GM12878 (cell line): Measurements from ENCODE around the gene CCDC159. TPM values are rescaled to one million over a fixed set of nuclear protein-coding genes. Genes with fewer than 3 reads are reported as not detected.
A peak's percentile ranks its signal among the peaks of the same experiment; 100 is the strongest.

Experiments
- ESRRA ChIP-seq: IDR thresholded peaks from 2 replicates; pipeline ENCODE4 v1.6.1; 2012; ENCODE audit warnings: mild to moderate bottlenecking, low read length, improper control_type of control experiment
- HDAC2 ChIP-seq: fragments of 200-600 bp; sonication (generic); IDR thresholded peaks from 2 replicates; pipeline ENCODE4 v1.6.1; 2017
- IKZF1 ChIP-seq: fragments of 450-650 bp; conservative IDR thresholded peaks from 2 replicates; pipeline ENCODE4 v1.6.1; 2017; ENCODE audit warnings: antibody characterized with exemption, mild to moderate bottlenecking
- MYB ChIP-seq: fragments of 150-350 bp; IDR thresholded peaks from 2 replicates; pipeline ENCODE4 v1.6.1; 2014; ENCODE audit warnings: mild to moderate bottlenecking, low read depth, low read length, borderline replicate concordance
- NBN ChIP-seq: fragments of 450-650 bp; IDR thresholded peaks from 2 replicates; pipeline ENCODE4 v1.6.1; 2016
- NR2F1 ChIP-seq: fragments of 450-650 bp; conservative IDR thresholded peaks from 2 replicates; pipeline ENCODE4 v1.6.1; 2017; ENCODE audit warnings: mild to moderate bottlenecking
- RUNX3 ChIP-seq: IDR thresholded peaks from 2 replicates; pipeline ENCODE4 v1.6.1; 2012; ENCODE audit warnings: low read length, inconsistent platforms
- SREBF2 ChIP-seq: IDR thresholded peaks from 2 replicates; pipeline ENCODE4 v1.6.1; 2012; ENCODE audit warnings: mild to moderate bottlenecking, low read length
- TBL1XR1 ChIP-seq: IDR thresholded peaks from 2 replicates; pipeline ENCODE4 v1.6.1; 2012; ENCODE audit warnings: low read depth, low read length, improper control_type of control experiment
- YY1 ChIP-seq: IDR thresholded peaks from 2 replicates; pipeline ENCODE4 v1.6.1; 2011; ENCODE audit warnings: low read depth, mild to moderate bottlenecking, low read length
- polyA plus RNA-seq, 11 experiments: library from polyadenylated mRNA; depleted of rRNA in 4 of 11; unstranded in 6 of 11; stranded (reverse) in 5 of 11; fragments of >200 nt; fragmentation: Nextera tagmentation in 4 of 11; fragmentation: Illumina TruSeq in 1 of 11; extraction: Ambion mirVana in 4 of 11; extraction: Trizol in 1 of 11; gene quantifications; 1 replicate in 1 of 11; 2 replicates in 10 of 11; pipeline versions ENCODE4 v1.2.1 to v1.2.3, GENCODE V29; 2011 to 2016; ENCODE audit warnings: inconsistent platforms in 2 of 11, missing spikeins in 2 of 11, low read depth in 1 of 11
- total RNA-seq, 4 experiments: library from RNA; depleted of rRNA in 3 of 4; stranded (reverse); fragments of >200 nt in 3 of 4; fragmentation: Illumina TruSeq in 1 of 4; extraction: Trizol in 1 of 4; gene quantifications; 2 replicates each; pipeline versions ENCODE4 v1.2.1 to v1.2.3, GENCODE V29; 2013 to 2021
- TF ChIP-seq, protein P1 (sequence below): fragments of 450-650 bp; conservative IDR thresholded peaks from 2 replicates; pipeline ENCODE4 v1.6.1; 2017; ENCODE audit warnings: mild to moderate bottlenecking, moderate library complexity

The CCDC159 gene
- total and polyA plus RNA-seq, 10 of the 15 experiments (the other 5 are each of a cell fraction or from before 2014, with no cell fraction given): 0.61 to 14.7 (median 10.1) TPM

DNA sequence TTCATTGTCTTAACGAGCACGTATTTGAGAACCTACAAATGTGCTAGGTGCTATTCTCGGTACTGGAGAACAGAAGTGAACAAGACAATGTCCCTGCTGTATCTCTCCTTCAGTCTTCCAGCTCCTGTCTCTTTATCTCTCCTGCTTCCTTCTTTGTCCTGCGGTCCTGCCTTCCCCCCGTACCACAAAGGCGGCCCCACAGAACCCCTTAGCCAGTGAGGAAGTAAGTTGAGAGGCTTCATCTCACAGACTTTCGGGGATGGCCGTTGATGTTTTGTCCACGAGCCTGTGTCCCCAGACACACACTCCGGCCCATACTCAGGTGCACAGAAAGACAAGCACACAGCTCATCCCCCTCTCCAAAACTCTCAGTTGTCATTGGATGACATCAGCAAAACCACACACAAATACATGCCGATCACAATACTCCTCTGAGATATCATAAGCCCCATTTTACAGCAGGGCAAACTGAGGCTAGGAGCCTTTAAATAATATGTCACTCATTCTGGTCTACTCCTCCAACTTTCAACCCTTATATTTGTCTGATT lies 27.6 kb downstream of the CCDC159 start (continued):
- no peak for TF ChIP-seq HDAC2
- TF ChIP-seq ESRRA: peak; percentile 59; the same call in 1 of the 2 replicates
- 0 out of 2 replicates have a peak, but pooled peaks have one; percentile 13 for TF ChIP-seq RUNX3
- TF ChIP-seq SREBF2: no peak
- no peak for TF ChIP-seq IKZF1
- TF ChIP-seq NBN: 0 out of 2 replicates have a peak, but pooled peaks have one; percentile 33
- TF ChIP-seq, protein P1, sequence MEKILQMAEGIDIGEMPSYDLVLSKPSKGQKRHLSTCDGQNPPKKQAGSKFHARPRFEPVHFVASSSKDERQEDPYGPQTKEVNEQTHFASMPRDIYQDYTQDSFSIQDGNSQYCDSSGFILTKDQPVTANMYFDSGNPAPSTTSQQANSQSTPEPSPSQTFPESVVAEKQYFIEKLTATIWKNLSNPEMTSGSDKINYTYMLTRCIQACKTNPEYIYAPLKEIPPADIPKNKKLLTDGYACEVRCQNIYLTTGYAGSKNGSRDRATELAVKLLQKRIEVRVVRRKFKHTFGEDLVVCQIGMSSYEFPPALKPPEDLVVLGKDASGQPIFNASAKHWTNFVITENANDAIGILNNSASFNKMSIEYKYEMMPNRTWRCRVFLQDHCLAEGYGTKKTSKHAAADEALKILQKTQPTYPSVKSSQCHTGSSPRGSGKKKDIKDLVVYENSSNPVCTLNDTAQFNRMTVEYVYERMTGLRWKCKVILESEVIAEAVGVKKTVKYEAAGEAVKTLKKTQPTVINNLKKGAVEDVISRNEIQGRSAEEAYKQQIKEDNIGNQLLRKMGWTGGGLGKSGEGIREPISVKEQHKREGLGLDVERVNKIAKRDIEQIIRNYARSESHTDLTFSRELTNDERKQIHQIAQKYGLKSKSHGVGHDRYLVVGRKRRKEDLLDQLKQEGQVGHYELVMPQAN: peak; percentile 30; the same call in 1 of the 2 replicates
- no peak for TF ChIP-seq TBL1XR1
- TF ChIP-seq MYB: no peak
- no peak for TF ChIP-seq NR2F1
- no peak for TF ChIP-seq YY1
